IMR-90 (cell line): Measurements from ENCODE around the gene CDH1. TPM values are rescaled to one million over a fixed set of nuclear protein-coding genes. Genes with fewer than 3 reads are reported as not detected.

ENCODE experiments used
- ATAC-seq: fragments of 200-7000 bp; cut with Tn5 transposase; 2 replicates; pipeline ENCODE4 v1.9.1; 2020; ENCODE audit warnings: low read depth, mild to moderate bottlenecking, moderate library complexity
- BruUV-seq: library from RNA; stranded (reverse); fragments of 400-500 nt; replicated peaks from 2 replicates; lab custom pipeline; 2021; lab: Mats Ljungman, UMichigan
- CTCF ChIA-PET: fragments of 300-600 bp; formaldehyde crosslinking; extraction: SDS; loops from one replicate; lab custom pipeline; 2021; ENCODE audit warnings: antibody characterized with exemption; lab: Yijun Ruan, JAX
- POLR2A ChIA-PET: fragments of 300-600 bp; sonication (Branson Sonifier 250); formaldehyde crosslinking; loops from one replicate; lab custom pipeline; 2022; ENCODE audit warnings: antibody characterized with exemption; ENCODE audit not compliant: unreplicated experiment; lab: Charles Lee
- DNase-seq: peaks from one replicate; pipeline ENCODE4 v3.0.0; 2013
- H2AFZ ChIP-seq: replicated peaks from 2 replicates; pipeline ENCODE3; 2013; ENCODE audit warnings: low read length, mild to moderate bottlenecking; ENCODE audit not compliant: poor library complexity
- H2AK5ac ChIP-seq: 2 replicates; pipeline ENCODE4 v1.6.1; 2013; ENCODE audit warnings: low read depth, low read length, inconsistent platforms
- H2AK9ac ChIP-seq: replicated peaks from 2 replicates; pipeline ENCODE3; 2013; ENCODE audit warnings: mild to moderate bottlenecking, low read depth, low read length, moderate library complexity; ENCODE audit not compliant: poor library complexity
- H2BK120ac ChIP-seq: 2 replicates; pipeline ENCODE4 v1.6.1; 2013; ENCODE audit warnings: low read depth, low read length, inconsistent platforms
- H2BK15ac ChIP-seq: 3 replicates; pipeline ENCODE4 v1.6.1; 2013; ENCODE audit warnings: low read depth, low read length, inconsistent platforms
- H2BK20ac ChIP-seq: 2 replicates; pipeline ENCODE4 v1.6.1; 2013; ENCODE audit warnings: low read depth, mild to moderate bottlenecking, inconsistent platforms, low read length, moderate library complexity
- H2BK5ac ChIP-seq: 2 replicates; pipeline ENCODE4 v1.6.1; 2013; ENCODE audit warnings: mild to moderate bottlenecking, low read depth, low read length, inconsistent platforms; ENCODE audit not compliant: poor library complexity, severe bottlenecking
- H3K14ac ChIP-seq: replicated peaks from 2 replicates; pipeline ENCODE4 v1.6.1; 2013; ENCODE audit warnings: low read depth, low read length, inconsistent platforms
- H3K18ac ChIP-seq: 2 replicates; pipeline ENCODE4 v1.6.1; 2013; ENCODE audit warnings: low read depth, low read length, control low read depth
- H3K23ac ChIP-seq: 2 replicates; pipeline ENCODE4 v1.6.1; 2013; ENCODE audit warnings: low read depth, low read length, inconsistent platforms
- H3K27ac ChIP-seq: 2 replicates; pipeline ENCODE4 v1.5.1; 2013; ENCODE audit warnings: mild to moderate bottlenecking, control low read depth, low read length; ENCODE audit not compliant: insufficient read depth
- H3K27me3 ChIP-seq: 2 replicates; pipeline ENCODE4 v1.6.1; 2013; ENCODE audit warnings: low read length; ENCODE audit not compliant: control insufficient read depth, insufficient read depth
- H3K36me3 ChIP-seq: 2 replicates; pipeline ENCODE4 v1.6.1; 2013; ENCODE audit warnings: low read length, mixed read lengths; ENCODE audit not compliant: control insufficient read depth, insufficient read depth
- H3K4ac ChIP-seq: 2 replicates; pipeline ENCODE4 v1.6.1; 2013; ENCODE audit warnings: low read depth, low read length, inconsistent platforms
- H3K4me1 ChIP-seq: 2 replicates; pipeline ENCODE4 v1.6.1; 2013; ENCODE audit warnings: low read length, mixed read lengths; ENCODE audit not compliant: control insufficient read depth, insufficient read depth
- H3K4me2 ChIP-seq: 2 replicates; pipeline ENCODE4 v1.6.1; 2013; ENCODE audit warnings: low read depth, mild to moderate bottlenecking, control low read depth, low read length, moderate library complexity
- H3K4me3 ChIP-seq: 2 replicates; pipeline ENCODE4 v1.5.1; 2013; ENCODE audit warnings: low read depth, mild to moderate bottlenecking, control low read depth, low read length, moderate library complexity; ENCODE audit not compliant: insufficient read depth
- H3K56ac ChIP-seq: 2 replicates; pipeline ENCODE4 v1.6.1; 2013; ENCODE audit warnings: low read length, inconsistent platforms; ENCODE audit not compliant: insufficient read depth; ENCODE audit errors: extremely low read depth
- H3K79me1 ChIP-seq, 2 experiments: 2 replicates each; pipeline ENCODE4 v1.6.1; 2013; ENCODE audit warnings: low read length in 2 of 2, inconsistent platforms in 1 of 2, low read depth in 1 of 2
- H3K9ac ChIP-seq: 2 replicates; pipeline ENCODE4 v1.6.1; 2013; ENCODE audit warnings: low read depth, low read length, control low read depth
- H3K9me1 ChIP-seq: 2 replicates; pipeline ENCODE4 v1.6.1; 2013; ENCODE audit warnings: low read length, inconsistent platforms; ENCODE audit not compliant: insufficient read depth
- H3K9me3 ChIP-seq: 2 replicates; pipeline ENCODE4 v1.6.1; 2013; ENCODE audit warnings: low read length; ENCODE audit not compliant: control insufficient read depth, insufficient read depth
- H4K20me1 ChIP-seq: 2 replicates; pipeline ENCODE4 v1.6.1; 2013; ENCODE audit warnings: low read length, inconsistent platforms; ENCODE audit not compliant: insufficient read depth
- H4K5ac ChIP-seq: 2 replicates; pipeline ENCODE4 v1.6.1; 2013; ENCODE audit warnings: mild to moderate bottlenecking, low read depth, low read length, control low read depth
- H4K8ac ChIP-seq, 2 experiments: 2 replicates each; pipeline ENCODE4 v1.6.1; 2013; ENCODE audit warnings: low read depth in 2 of 2, low read length in 2 of 2, control low read depth in 1 of 2, inconsistent platforms in 1 of 2
- H4K91ac ChIP-seq: 2 replicates; pipeline ENCODE4 v1.6.1; 2013; ENCODE audit warnings: low read depth, low read length, inconsistent platforms; ENCODE audit not compliant: insufficient read depth
- CEBPB ChIP-seq: IDR thresholded peaks from 2 replicates; pipeline ENCODE4 v1.6.1; 2012; ENCODE audit warnings: low read depth, low read length, improper control_type of control experiment
- CHD1 ChIP-seq: IDR thresholded peaks from 2 replicates; pipeline ENCODE4 v1.6.1; 2012; ENCODE audit warnings: low read depth, low read length, improper control_type of control experiment
- MXI1 ChIP-seq: IDR thresholded peaks from 2 replicates; pipeline ENCODE4 v1.6.1; 2012; ENCODE audit warnings: low read depth, mild to moderate bottlenecking, low read length, moderate library complexity, borderline replicate concordance
- POLR2A ChIP-seq: IDR thresholded peaks from 2 replicates; pipeline ENCODE4 v1.6.1; 2012; ENCODE audit warnings: mild to moderate bottlenecking, low read depth, low read length
- RAD21 ChIP-seq: IDR thresholded peaks from 2 replicates; pipeline ENCODE4 v1.6.1; 2012; ENCODE audit warnings: low read length, improper control_type of control experiment
- RCOR1 ChIP-seq: IDR thresholded peaks from 2 replicates; pipeline ENCODE4 v1.6.1; 2012; ENCODE audit warnings: mild to moderate bottlenecking, low read length, improper control_type of control experiment; ENCODE audit not compliant: insufficient replicate concordance
- RFX5 ChIP-seq: IDR thresholded peaks from 2 replicates; pipeline ENCODE4 v1.8.0; 2012; ENCODE audit warnings: low read depth, mild to moderate bottlenecking, low read length, moderate library complexity
- SMC3 ChIP-seq: fragments of 150-350 bp; IDR thresholded peaks from 2 replicates; pipeline ENCODE4 v1.6.1; 2016; ENCODE audit warnings: low read depth, mild to moderate bottlenecking, antibody characterized with exemption, low read length, moderate library complexity
- WGBS, 2 experiments: methylation state at CpG; one replicate each; pipeline versions ENCODE4 v1.1.5 to v1.1.7; 2013; ENCODE audit warnings: missing lambda C conversion rate in 2 of 2; ENCODE audit not compliant: insufficient read length in 1 of 2; ENCODE audit errors: extremely low coverage in 2 of 2; 5-methylcytosine and 5-hydroxymethylcytosine counted together
- dilution Hi-C: fragments of 300-500 bp; cut with HindIII; formaldehyde crosslinking; loops from one replicate; pipeline ENCODE4 v1.14.3; 2018; ENCODE audit warnings: low sequenced_read_pairs; ENCODE audit not compliant: unreplicated experiment
- in situ Hi-C: fragments of 300-500 bp; cut with MboI; formaldehyde crosslinking; loops from 3 replicates; pipeline ENCODE4 v1.14.3; 2019; ENCODE audit warnings: low sequenced_read_pairs, inconsistent platforms, mixed read lengths
- intact Hi-C: fragments of 100-400 bp; cut with micrococcal nuclease; formaldehyde crosslinking; loops from 2 replicates; pipeline ENCODE4 v1.10.0; 2022
- polyA plus RNA-seq, 3 experiments: library from polyadenylated mRNA; depleted of rRNA; stranded (reverse); fragments of >200 nt; gene quantifications; 2 replicates each; pipeline ENCODE4 v1.2.3, GENCODE V29; 2012; ENCODE audit warnings: low replicate concordance in 1 of 3
- total RNA-seq: library from RNA; depleted of rRNA; stranded (reverse); fragments of >200 nt; gene quantifications from 2 replicates; pipeline ENCODE4 v1.2.3, GENCODE V29; 2012
- TF ChIP-seq, protein P1 (sequence below): fragments of 150-350 bp; IDR thresholded peaks from 2 replicates; pipeline ENCODE4 v1.6.1; 2016; ENCODE audit warnings: low read depth, mild to moderate bottlenecking, low read length, moderate library complexity, borderline replicate concordance

Gene CDH1
- total and polyA plus RNA-seq, 2 of the 4 experiments (the other 2 are of a cell fraction), result under 0.01 TPM; not detected in 1

DNA sequence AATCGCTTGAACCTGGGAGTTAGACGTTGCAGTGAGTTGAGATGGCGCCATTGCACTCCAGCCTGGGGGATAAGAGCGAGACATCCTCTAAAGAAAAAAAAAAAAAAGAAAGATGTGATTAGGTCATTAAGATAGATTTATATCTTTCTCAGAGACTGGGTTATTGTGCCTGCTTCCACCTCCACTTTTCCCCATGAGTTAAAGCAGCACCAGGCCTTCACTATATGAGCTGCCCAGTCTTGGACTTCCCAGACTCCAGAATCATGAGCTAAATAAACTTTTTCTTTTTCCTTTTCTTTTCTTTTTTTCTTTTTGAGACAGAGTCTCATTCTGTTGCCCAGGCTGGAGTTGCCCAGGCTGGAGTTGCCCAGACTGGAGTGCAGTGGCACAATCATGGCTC, 19.4 kb upstream of the CDH1 start:
- Histone ChIP-seq H4K91ac (no peak overlapping the region), H2AFZ (no peak overlapping the region), H4K5ac (no peak overlapping the region), H3K18ac (no peak overlapping the region), H3K14ac (no peak overlapping the region), H2BK20ac (no peak overlapping the region), H3K9me1 (no peaks in the 10 kb centered on the region), H3K4me1 (no peaks in the 10 kb centered on the region), H4K20me1 (no peaks in the 10 kb centered on the region), H2AK5ac (no peak overlapping the region), H2BK5ac (no peak overlapping the region), H3K36me3 (no peaks in the 10 kb centered on the region), H3K56ac (no peak overlapping the region), H3K9me3 (no peaks in the 10 kb centered on the region; the same call in 1 of the 2 replicates), H3K9ac (no peak overlapping the region), H3K4me2 (no peak overlapping the region), H3K79me1 (no peaks in the 10 kb centered on the region), H2BK15ac (no peak overlapping the region), H3K23ac (no peak overlapping the region), H3K4me3 (no peak overlapping the region), H4K8ac (no peak overlapping the region), H3K27me3 (peaks cover 7% of the 10 kb centered on the region), H2AK9ac (no peak overlapping the region), H3K4ac (no peak overlapping the region), H3K27ac (no peak overlapping the region), H2BK120ac (no peak overlapping the region)
- POLR2A ChIA-PET, result no interaction called here
- TF ChIP-seq SMC3 (no peak), RAD21 (no peak), CEBPB (no peak), RFX5 (no peak), MXI1 (no peak), CHD1 (no peak), RCOR1 (no peak), POLR2A (no peak)
- TF ChIP-seq, protein P1, sequence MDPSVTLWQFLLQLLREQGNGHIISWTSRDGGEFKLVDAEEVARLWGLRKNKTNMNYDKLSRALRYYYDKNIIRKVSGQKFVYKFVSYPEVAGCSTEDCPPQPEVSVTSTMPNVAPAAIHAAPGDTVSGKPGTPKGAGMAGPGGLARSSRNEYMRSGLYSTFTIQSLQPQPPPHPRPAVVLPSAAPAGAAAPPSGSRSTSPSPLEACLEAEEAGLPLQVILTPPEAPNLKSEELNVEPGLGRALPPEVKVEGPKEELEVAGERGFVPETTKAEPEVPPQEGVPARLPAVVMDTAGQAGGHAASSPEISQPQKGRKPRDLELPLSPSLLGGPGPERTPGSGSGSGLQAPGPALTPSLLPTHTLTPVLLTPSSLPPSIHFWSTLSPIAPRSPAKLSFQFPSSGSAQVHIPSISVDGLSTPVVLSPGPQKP, result no peak
- no TSS peak for BruUV-seq
- ATAC-seq (no peak), DNase-seq (no peak)
- intact Hi-C loops, result no loop called here
- dilution Hi-C loops, result no loop called here
- WGBS, 2 experiments, result no CpG with 5 or more reads among the region's 4 CpGs
- CTCF ChIA-PET, result interaction anchor here (0.5 kb wide), 1 partner anchor 52 kb away, joined by 3 read pairs; no protein-coding TSS in a partner anchor
- in situ Hi-C loops, result no loop called here
